ENCODE data around the gene HAUS3. TPM values are rescaled to one million over a fixed set of nuclear protein-coding genes. Genes with fewer than 3 reads are reported as not detected.

HAUS3 gene
- total RNA-seq, 1 donor from 2014 or later = 24.4 TPM

DNA sequence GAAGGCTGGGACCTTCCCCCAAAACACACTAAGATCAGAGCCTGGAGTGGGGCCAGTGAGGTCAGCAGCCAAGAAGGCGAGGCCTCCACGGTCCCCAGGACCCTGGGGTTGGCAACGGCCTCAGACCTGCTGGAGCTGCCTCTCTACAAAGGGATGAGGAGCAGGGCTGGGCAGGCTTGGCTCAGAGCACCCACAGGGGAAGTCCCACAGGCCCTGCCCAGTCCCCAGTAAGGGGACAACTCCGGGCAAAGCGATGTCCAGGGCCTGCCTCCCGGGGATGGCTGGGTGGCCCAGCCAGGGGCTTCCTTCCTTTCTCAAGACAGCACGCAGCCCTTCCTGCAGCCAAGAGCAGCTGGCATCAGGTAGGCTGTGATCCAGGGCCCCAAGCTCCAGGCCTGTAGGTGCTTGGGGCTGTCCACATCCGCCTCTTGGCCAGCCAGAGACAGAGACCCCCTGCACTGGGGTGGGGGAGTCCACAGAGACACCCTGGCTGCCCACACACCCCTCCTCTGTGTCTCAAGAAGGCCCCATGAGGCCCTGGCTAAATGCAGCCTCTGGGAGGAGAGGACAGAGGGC lies 14.3 kb upstream of the HAUS3 start:
- Histone ChIP-seq H3K4me2 (no peak overlapping the region), H3F3A (ENCODE audit: low read depth) (no peaks in the 10 kb centered on the region), H3K36me3 (no peaks in the 10 kb centered on the region), H4K20me1 (ENCODE audit: low read depth) (peaks cover 91% of the 10 kb centered on the region), H3K9ac (no peak overlapping the region), H2AFZ (replicated peaks) (no peak overlapping the region), H3K9me3 (ENCODE audit: low read depth) (no peaks in the 10 kb centered on the region), H3K4me1 (peaks cover 6% of the 10 kb centered on the region), H3K4me3 (no peak overlapping the region), H3K27me3 (no peaks in the 10 kb centered on the region), H3K79me2 (ENCODE audit: low read depth) (peaks cover 21% of the 10 kb centered on the region), H3K27ac (no peak overlapping the region)
- Mint-ChIP-seq H3K36me3 (peaks cover 13% of the 10 kb centered on the region), H3K4me1 (peaks cover 5% of the 10 kb centered on the region), H3K27ac (no peak overlapping the region), H3K9me3 (no peaks in the 10 kb centered on the region), H3K27me3 (ENCODE audit: insufficient read depth, low read depth) (peaks cover 10% of the 10 kb centered on the region), H3K4me3 (no peak overlapping the region)
- no peak for DNase-seq (ENCODE audit: low spot score)
- TF ChIP-seq EZH2 (IDR thresholded peaks at IDR 0.05) (no peak), EZH2phosphoT487 (IDR thresholded peaks at IDR 0.05) (no peak)
- TF ChIP-seq, protein P1, sequence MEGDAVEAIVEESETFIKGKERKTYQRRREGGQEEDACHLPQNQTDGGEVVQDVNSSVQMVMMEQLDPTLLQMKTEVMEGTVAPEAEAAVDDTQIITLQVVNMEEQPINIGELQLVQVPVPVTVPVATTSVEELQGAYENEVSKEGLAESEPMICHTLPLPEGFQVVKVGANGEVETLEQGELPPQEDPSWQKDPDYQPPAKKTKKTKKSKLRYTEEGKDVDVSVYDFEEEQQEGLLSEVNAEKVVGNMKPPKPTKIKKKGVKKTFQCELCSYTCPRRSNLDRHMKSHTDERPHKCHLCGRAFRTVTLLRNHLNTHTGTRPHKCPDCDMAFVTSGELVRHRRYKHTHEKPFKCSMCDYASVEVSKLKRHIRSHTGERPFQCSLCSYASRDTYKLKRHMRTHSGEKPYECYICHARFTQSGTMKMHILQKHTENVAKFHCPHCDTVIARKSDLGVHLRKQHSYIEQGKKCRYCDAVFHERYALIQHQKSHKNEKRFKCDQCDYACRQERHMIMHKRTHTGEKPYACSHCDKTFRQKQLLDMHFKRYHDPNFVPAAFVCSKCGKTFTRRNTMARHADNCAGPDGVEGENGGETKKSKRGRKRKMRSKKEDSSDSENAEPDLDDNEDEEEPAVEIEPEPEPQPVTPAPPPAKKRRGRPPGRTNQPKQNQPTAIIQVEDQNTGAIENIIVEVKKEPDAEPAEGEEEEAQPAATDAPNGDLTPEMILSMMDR (IDR thresholded peaks at IDR 0.05) = no peak

DNA sequence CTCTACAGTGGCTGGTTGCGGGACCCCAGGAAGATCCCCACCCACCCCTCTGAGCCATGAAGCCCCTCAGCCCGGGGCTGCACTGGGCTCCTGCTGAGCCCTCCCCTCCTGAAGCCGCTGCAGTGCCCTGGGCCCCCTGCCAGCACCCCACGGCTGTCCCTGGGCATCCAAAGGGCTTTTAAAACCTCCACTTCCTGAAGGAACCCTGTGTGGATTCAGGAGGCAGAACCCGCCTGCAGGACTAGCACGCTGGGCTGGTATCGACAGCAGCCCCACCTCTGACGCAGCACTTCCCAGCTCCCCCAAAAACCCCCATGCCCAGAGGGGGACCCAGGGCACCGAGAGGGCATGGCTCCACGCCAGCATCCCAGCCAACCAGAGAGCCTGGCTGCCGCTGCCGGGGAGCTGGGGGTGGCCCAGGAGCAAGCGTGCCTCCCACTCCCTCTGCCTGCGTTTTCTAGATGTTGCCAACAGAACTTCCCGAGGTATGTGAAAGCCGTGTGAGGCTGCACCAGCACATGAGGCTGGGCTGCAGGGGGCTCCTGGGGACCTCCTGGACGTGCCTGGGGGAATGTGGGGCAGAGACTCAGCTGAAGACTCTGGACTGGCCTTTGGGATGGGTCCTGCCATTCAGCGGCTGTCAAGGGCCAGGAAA lies 13.7 kb upstream of the HAUS3 start:
- Histone ChIP-seq H3F3A (ENCODE audit: low read depth) (no peaks in the 10 kb centered on the region), H3K27me3 (no peaks in the 10 kb centered on the region), H3K27ac (no peak overlapping the region), H4K20me1 (ENCODE audit: low read depth) (peaks cover 88% of the 10 kb centered on the region), H3K4me1 (peaks cover 4% of the 10 kb centered on the region), H3K4me2 (no peak overlapping the region), H3K79me2 (ENCODE audit: low read depth) (peaks cover 15% of the 10 kb centered on the region), H3K9me3 (ENCODE audit: low read depth) (no peaks in the 10 kb centered on the region), H2AFZ (replicated peaks) (no peak overlapping the region), H3K36me3 (no peaks in the 10 kb centered on the region), H3K9ac (no peak overlapping the region), H3K4me3 (no peak overlapping the region)
- Mint-ChIP-seq H3K36me3 (peaks cover 13% of the 10 kb centered on the region), H3K27ac (no peak overlapping the region), H3K9me3 (no peaks in the 10 kb centered on the region), H3K4me3 (no peak overlapping the region), H3K27me3 (ENCODE audit: insufficient read depth, low read depth) (peaks cover 10% of the 10 kb centered on the region), H3K4me1 (peaks cover 5% of the 10 kb centered on the region)
- no peak for DNase-seq (ENCODE audit: low spot score)
- TF ChIP-seq EZH2 (IDR thresholded peaks at IDR 0.05) (no peak), EZH2phosphoT487 (IDR thresholded peaks at IDR 0.05) (no peak)
- TF ChIP-seq, protein P1 (IDR thresholded peaks at IDR 0.05) = no peak

DNA sequence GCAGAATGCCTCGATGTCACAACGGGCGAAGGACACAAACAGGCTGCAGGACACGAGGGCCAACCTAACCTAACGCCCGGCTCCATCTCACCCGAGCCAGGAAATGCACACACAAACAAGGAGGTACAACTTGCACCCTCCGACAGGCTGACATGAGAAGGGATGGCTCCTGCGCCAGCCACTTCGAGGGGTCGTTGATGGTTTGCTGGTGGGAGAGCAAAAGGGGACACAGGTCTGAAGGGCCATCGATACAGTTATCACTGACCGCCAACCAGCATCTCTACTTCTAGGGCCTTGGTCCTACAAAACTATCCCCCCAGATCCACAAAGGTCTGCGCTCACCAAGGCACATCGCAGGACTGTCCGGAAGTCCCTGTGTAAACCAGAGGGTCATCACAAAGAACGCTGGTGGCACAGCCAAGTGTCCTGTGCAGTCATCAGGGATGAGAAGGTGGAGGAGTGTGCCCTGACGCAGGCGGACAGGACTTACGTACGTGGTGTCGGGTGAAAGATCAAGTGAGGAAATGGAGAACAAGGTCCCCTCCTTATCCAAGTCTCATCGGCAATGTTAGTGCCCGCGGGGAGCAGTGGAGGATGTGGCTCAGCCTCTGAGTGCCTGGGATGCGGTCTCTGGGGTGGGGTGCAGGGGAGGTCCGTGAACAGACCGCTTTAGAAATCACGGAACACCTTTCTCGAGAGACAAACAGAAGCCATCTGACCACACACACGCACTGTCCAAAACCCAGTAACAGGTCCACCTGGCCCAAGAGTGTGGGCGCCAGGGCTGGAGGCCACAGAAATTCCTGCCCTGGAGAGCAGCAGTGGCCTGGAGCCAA lies 13.0 kb upstream of the HAUS3 start:
- DNase-seq (ENCODE audit: low spot score) = no peak
- no peak overlapping the region for H3K4me3 Mint-ChIP-seq
- H3K27ac Mint-ChIP-seq = no peak overlapping the region
- H3K4me1 ChIP-seq = no peaks in the 10 kb centered on the region
- peaks cover 10% of the 10 kb centered on the region for H3K27me3 Mint-ChIP-seq (ENCODE audit: insufficient read depth, low read depth)
- peaks cover 85% of the 10 kb centered on the region for H4K20me1 ChIP-seq (ENCODE audit: low read depth)
- no peaks in the 10 kb centered on the region for H3K36me3 ChIP-seq
- H3K4me2 ChIP-seq = no peak overlapping the region
- no peak overlapping the region for H2AFZ ChIP-seq (replicated peaks)
- H3K79me2 ChIP-seq (ENCODE audit: low read depth) = peaks cover 7% of the 10 kb centered on the region
- H3K36me3 Mint-ChIP-seq = peaks cover 13% of the 10 kb centered on the region
- no peaks in the 10 kb centered on the region for H3K27me3 ChIP-seq
- H3K9me3 Mint-ChIP-seq = no peaks in the 10 kb centered on the region
- no peak overlapping the region for H3K9ac ChIP-seq
- H3K9me3 ChIP-seq (ENCODE audit: low read depth) = no peaks in the 10 kb centered on the region
- no peak overlapping the region for H3K27ac ChIP-seq
- H3K4me3 ChIP-seq = no peak overlapping the region
- peaks cover 5% of the 10 kb centered on the region for H3K4me1 Mint-ChIP-seq
- TF ChIP-seq, protein P1 (IDR thresholded peaks at IDR 0.05) = no peak
- TF ChIP-seq EZH2 (IDR thresholded peaks at IDR 0.05) (no peak), EZH2phosphoT487 (IDR thresholded peaks at IDR 0.05) (no peak)
- no peaks in the 10 kb centered on the region for H3F3A ChIP-seq (ENCODE audit: low read depth)

Data from neural progenitor cell (in vitro differentiated cells).